ENCODE results near the gene LCORL.
"Not testable (repeated sequence)": the region's sequence is repeated elsewhere in the genome, so short reads cannot be mapped to it uniquely, and the experiment has no call there.

The LCORL gene

DNA sequence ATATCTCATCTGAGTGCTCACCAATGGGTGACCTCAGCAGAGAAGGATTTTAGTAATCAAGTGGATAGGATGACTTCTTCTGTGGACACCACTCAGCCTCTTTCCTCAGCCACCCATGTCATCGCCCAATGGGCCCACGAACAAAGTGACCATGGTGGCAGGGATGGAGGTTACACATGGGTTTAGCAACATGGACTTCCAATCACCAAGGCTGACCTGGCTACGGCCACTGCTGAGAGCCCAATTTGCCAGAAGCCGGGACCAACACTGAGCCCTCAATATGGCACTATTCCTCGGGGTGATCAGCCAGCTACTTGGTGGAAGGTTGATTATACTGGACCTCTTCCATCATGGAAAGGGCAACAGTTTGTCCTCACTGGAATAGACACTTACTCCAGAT lies 97.4 kb downstream of the LCORL start:
- no peak for DNase-seq

DNA sequence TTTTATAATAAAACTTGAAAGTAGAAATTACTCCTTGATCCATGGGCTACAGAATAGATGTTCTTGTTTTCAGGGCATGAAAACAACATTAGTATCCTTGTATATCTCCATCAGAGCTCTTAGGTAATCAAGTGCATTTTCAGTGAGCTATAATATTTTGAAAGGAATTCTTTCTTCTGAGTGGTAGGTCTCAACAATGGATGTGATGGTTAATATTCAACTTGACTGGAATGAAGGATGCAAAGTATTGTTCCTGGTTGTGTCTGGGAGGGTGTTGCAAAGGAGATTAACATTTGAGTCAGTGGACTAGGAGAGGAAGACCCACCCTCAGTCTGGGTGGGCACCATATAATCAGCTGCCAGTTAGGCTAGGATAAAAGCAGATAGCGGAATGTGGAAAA lies 100.1 kb downstream of the LCORL start:
- DNase-seq, result no peak

GRCh38 chr4:17920681-17921080 lies 100.9 kb downstream of the LCORL start:
- DNase-seq, result no peak

DNA sequence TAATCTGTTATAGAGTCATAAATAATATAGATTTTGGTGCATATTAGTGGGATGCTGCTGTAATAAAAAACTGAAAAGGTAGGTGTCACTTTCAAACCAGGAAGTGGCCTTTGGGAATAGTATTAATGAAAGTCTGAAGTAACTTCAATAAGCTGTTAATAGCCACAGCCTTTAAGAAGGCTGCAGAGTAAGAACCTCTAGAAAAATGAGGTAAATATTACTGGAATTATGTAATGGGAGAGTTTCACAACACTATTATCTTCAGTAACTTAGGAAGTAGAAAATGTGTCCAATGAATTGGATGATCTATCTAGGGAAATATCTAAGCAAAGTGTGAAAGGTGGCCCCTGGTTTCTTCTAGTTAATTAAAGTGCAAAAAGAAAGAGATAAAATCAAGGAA lies 106.1 kb downstream of the LCORL start:
- DNase-seq, result no peak

DNA sequence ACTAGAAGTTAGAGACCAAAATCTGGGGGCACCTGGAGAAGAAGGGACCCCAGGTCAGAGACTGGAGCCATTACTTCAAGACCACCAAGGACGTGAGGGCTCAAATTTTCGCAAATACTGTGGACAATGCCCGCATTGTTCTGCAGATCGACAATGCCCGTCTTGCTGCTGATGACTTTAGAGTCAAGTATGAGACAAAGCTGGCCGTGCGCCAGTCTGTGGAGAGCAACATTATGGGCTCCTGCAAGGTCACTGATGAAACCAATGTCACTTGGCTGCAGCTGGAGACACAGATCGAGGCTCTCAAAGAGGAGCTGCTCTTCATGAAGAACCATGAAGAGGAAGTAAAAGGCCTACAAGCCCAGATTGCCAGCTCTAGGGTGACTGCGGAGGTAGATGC lies 109.5 kb downstream of the LCORL start:
- no peak for DNase-seq

DNA sequence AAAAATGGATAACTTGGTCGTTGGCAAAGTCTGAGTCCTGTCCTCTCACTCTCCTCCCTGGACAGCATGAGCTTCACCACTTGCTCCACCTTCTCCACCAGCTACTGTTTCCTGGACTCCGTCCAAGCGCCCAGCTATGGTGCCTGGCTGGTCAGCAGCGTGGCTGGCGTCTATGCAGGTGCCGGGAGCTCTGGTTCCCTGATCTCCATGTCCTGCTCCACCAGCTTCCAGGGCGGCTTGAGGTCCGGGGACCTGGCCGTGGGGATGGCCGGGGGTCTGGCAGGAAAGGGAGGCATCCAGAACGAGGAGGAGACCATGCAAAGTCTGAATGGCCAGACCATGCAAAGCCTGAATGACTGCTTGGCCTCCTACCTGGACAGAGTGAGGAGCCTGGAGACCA lies 109.9 kb downstream of the LCORL start:
- no peak for DNase-seq

GRCh38 chr4:17898553-17899055 lies 123.0 kb downstream of the LCORL start:
- no peak for DNase-seq

- no peak for DNase-seq
Measured at GRCh38 chr4:17895481-17895880, 126.1 kb downstream of the LCORL start.

GRCh38 chr4:17894421-17894820 lies 127.1 kb downstream of the LCORL start:
- DNase-seq, result no peak

- DNase-seq, result no peak
Measured at GRCh38 chr4:17889692-17890091, 131.9 kb downstream of the LCORL start.

DNA sequence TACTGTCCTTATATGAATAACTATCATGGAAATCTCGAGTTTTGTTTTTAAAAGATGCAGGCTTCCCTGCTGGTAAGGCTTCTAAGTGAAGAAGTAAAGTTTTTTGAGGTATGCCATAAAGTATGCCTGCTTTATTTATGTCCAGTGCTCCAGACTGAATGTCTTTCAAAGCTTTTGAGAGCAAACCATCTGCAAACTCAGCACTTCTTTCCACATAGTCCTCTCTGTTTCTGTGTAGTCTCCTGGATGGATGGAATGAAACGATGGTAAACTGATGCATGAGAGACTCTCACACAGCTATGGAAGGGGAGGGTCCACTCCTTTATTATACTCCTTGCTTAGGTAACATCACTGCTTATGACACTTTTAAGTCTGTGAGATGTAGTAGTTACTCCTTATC lies 137.0 kb downstream of the LCORL start:
- DNase-seq, result no peak

DNA sequence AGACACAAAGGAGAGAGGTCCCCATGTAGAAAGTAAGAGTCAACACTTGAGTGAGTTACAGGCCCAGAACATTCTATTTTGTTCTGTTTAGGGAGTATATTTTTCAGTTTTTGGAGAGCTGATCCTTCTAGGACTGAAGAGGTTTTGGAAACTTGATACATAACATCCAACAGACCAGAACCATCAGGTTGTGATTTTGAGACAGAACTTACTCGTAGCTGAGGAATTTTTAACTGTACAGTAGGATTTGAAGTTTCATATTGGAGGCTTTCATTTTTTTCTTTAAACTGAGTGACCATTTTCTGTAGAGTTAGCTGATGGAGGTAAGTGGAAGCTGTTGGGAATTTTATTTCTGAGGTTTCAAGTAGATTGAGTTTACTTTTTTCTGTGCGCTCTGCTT lies 137.5 kb downstream of the LCORL start:
- DNase-seq, result no peak

DNA sequence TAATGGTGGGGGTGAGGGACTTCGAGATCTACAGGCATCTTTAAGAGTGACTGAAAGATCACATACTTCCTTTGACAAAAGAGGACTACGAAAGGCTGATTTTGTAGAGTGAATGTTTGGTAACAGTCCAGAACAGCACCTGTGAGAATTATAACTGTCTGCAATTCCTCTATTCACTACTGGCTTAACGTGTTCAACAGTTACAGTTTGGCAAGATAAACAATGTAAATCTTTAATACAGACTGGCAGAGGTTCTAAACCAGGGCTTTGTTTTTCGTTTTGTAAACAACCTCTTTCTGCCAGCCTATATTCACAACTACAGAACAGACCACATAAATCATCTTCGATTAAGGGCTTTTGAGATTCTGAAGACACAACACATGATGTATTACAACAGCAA lies 143.9 kb downstream of the LCORL start:
- DNase-seq, result no peak

- no peak for DNase-seq
Measured at GRCh38 chr4:17876943-17877342, 144.6 kb downstream of the LCORL start.

- DNase-seq, result no peak
Measured at GRCh38 chr4:17875402-17876070, 146.0 kb downstream of the LCORL start.

DNA sequence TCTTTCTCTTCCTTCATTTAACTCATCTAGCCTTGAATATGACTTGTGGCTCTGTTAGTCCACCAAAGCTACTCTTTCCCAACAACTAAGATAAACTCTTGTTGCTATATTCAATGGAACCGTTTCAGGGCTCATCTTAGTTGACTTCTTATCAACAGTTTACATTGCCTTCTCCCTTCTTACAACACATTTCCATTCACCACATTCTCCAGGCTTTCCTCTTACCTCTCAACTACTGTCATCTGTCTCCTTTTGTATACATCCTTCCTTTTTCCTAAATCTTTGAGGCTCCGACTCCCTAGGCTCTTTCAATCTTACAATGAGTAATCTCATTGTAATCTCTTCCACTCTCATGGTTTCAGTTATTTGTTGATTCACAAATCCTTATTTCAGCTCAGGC lies 152.2 kb downstream of the LCORL start:
- no peak for DNase-seq

GRCh38 chr4:17867276-17867675 lies 154.3 kb downstream of the LCORL start:
- DNase-seq, result no peak

GRCh38 chr4:17866810-17867209 lies 154.7 kb downstream of the LCORL start:
- DNase-seq, result no peak

DNA sequence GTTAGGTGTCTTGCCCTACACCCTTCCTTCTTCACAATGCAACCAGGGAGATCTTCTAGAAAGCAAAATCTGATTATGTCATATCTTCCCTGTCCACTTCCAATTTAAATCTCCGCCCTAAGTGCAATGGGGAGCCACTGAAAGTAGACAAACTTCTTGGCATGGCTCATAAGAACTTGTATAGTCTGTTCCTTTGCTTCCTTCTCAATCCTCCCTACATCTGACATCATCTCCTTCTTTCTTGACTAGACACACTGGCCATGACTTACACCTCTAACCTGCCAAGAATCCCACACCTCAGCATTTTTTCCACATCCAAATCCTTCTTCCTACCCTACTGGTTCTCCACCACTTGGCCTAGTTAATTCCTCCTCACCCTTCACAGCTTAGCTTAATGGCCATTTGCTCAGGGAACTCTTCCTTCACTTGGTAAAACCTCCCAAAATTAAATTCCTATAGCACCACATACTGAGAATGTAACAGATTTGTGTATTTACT lies 155.6 kb downstream of the LCORL start:
- DNase-seq, result no peak

DNA sequence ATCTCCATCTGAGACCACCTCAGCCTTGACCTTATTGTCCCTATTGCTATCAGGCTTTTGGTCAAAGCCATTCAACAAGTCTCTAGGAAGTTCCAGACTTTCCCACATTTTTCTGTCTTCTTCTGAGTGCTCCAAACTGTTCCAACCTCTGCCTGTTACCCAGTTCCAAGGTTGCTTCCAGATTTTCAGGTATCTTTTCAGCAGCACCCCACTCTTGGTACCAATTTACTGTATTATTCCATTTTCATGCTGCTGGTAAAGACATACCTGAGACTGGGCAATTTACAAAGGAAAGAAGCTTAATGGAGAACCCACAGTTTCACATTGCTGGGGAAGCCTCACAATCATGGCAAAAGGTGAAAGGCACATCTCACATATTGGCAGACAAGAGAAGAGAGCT lies 159.6 kb downstream of the LCORL start:
- not testable (repeated sequence) for DNase-seq

DNA sequence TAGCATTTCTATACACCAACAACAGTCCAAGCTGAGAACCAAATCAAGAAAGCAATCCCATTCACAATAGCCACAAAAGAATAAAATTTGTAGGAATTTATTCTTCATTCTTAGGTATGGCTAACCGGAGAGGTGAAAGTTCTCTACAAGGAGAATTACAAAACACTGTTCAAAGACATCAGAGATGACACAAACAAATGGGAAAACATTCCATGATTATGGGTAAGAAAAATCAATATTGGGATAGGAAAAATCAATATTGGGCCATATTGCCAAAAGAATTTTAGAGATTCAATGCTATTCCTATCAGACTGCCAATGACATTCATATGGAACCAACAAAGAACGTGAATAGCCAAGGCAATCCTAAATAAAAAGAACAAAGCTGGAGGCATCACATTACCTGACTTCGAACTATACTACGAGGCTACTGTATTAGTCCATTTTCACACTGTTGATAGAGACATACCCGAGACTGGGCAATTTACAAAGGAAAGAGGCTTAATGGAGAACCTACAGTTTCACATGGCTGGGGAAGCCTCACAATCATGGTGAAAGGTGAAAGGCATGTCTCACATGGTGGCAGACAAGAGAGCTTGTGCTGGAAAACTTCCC lies 161.7 kb downstream of the LCORL start:
- no peak for DNase-seq

GRCh38 chr4:17854036-17854435 lies 167.5 kb downstream of the LCORL start:
- no peak for DNase-seq

DNA sequence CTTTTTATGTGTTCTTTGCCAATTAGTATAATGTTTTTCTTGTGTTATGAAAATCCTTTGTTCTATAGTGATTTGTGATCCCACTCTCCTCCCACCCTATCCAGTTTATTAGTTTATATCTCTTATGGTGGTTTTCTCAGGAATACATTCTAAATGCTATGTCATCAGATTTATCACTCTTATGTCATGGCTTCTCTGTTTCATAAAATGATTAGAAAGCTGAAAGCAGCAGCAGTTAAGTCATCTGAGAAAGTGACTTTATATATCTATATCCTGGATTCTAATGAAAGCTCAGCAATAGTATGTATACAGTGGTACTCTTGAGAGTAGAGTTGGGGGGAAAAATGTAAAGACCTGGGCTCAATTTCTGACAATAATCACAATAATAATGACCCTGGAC lies 169.6 kb downstream of the LCORL start:
- DNase-seq, result no peak

DNA sequence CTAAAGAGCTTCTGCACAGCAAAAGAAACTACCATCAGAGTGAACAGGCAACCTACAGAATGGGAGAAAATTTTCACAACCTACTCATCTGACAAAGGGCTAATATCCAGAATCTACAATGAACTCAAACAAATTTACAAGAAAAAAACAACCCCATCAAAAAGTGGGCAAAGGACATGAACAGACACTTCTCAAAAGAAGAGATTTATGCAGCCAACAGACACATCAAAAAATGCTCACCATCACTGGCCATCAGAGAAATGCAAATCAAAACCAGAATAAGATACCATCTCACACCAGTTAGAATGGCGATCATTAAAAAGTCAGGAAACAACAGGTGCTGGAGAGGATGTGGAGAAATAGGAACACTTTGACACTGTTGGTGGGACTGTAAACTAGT lies 171.3 kb downstream of the LCORL start:
- DNase-seq, result not testable (repeated sequence)

DNA sequence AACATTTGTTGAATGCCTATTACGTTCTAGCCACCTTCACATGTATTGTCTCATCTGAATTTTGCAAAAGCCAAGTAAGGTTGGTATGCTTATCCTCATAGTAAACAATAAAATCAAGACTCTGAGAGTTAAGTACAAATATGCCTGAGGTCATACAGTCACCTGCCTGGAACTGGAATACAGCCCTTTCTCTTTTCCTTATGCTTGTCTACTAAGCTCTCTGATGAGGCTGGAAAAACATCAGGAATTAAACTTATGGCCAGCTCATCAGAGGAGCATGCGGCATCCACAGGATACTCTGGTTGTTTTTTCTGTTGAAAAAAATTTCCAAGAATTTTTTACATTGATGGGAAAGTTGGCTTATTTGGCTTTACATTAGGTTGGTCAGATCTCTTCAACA lies 175.3 kb downstream of the LCORL start:
- no peak for DNase-seq
